ENCODE measurements around the gene CNKSR3.

- no peak for TF ChIP-seq CTCF (IDR thresholded peaks at IDR 0.05; ENCODE audit: low read length)
- no peak for TF ChIP-seq EZH2 (IDR thresholded peaks at IDR 0.05; ENCODE audit: borderline replicate concordance, low read length)
Measured at GRCh38 chr6:154473324-154473723, 37.2 kb downstream of the CNKSR3 start.
